GM19468 (cell line): ENCODE results near the gene HOXD13.

Experiments used
- ATAC-seq: cut with Tn5 transposase; IDR thresholded peaks from one replicate; pipeline ENCODE4 v1.9.1; 2021; ENCODE audit warnings: mild to moderate bottlenecking, moderate library complexity, moderate number of reproducible peaks; ENCODE audit not compliant: unreplicated experiment; ENCODE audit errors: extremely low read depth

HOXD13 gene

GRCh38 chr2:176104316-176105077 lies 12.0 kb downstream of the HOXD13 start:
- ATAC-seq, result no peak

- ATAC-seq, result no peak
Observed at GRCh38 chr2:176105078-176105729, 12.7 kb downstream of the HOXD13 start.

DNA sequence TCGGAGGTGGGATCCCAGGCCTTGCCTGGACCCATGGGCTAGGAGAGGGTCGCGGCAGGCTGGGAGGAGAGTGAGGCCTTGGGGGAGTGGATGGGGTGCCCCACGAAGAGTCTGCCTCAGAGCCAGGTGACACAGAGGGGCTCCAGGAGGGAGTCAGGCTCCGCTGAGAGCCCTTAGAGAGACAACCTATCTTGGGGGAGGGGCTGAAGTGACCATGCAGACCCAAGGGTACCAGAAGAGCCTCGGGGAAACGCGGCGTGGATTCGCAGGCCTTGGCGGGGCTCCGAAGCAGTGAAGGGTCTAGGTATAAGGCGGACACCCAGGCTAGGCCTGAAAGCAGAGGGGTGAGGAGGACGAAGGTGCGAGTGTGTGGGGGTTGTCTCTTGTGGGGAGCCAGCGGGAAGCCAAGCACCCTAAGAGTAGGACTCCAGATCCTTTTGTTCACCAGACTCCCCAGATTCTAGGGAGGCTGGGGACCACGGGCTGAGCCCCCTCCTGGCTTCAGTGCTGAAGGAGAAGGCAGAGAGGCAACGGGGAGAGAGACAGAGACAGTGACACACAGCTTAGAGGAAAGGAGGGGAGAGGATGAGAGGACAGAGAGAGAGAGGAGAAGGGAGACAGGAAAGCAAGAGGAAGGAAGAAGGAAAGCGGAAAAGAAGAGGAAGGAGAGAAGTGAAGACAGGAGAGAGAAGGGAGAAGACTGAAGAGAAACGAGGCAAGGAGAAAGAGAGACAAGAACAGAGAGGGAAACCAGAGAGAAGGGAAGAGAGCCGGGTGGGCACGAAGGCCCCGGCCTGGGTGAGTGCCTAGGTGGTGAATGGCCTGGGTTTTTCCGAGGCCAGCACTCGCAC lies 13.4 kb downstream of the HOXD13 start:
- ATAC-seq, result no peak

DNA sequence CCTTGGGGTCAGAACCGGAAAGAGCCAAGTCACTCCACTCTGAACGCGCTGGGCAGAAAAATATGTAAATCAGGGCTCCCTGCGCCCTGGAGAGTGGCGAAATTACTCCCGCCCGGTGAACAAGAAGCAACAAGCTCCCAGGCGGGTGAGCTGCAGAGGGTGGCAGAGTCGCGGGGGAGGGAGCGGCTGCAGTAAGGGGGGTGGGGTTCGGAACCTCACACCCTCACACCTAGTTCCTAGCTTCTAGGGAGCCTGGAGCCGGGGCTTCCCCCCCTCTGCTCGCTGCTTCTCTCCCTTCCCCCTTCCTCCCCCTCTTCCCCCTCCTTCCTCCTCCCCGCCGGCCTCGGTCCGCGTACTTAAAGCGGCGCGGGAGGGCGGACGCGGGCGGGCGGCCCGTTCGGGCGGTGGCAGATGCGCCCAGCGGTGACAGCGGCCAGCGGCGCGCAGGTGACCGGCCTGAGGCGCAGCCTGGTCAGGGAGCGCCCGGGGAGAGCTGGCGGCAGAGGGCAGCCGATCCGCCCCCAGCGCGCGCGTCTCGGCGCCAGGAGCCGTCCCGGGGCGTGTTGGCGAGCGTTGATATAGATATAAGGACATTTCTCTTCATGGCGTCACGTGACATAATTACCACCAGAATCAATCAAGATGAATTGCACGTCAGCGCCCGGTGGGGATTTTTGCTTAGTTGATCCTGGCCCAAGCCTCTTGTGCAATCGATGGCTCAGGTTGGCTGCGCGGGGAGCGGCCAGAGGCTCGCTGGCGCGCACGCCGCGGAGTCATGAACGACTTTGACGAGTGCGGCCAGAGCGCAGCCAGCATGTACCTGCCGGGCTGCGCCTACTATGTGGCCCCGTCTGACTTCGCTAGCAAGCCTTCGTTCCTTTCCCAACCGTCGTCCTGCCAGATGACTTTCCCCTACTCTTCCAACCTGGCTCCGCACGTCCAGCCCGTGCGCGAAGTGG lies 14.3 kb downstream of the HOXD13 start, which contains the start of gene HOXD11:
TSS of gene HOXD11 (plus strand) at position 700 of the 959 bp plus-strand sequence. CDS start at position 776, 76 bp downstream.
- no peak for ATAC-seq

DNA sequence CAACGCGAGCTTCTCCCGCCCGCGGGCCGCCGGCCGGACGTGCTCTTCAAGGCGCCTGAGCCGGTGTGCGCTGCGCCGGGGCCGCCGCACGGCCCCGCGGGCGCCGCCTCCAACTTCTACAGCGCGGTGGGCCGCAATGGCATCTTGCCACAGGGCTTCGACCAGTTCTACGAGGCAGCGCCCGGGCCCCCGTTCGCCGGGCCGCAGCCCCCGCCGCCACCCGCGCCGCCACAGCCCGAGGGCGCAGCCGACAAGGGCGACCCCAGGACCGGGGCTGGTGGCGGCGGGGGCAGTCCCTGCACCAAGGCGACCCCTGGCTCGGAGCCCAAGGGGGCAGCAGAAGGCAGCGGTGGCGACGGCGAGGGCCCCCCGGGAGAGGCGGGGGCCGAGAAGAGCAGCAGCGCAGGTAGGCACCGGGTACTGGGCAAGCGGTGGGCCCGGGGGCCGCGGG lies 15.2 kb downstream of the HOXD13 start:
- no peak for ATAC-seq

GRCh38 chr2:176109192-176109901 lies 16.8 kb downstream of the HOXD13 start:
- ATAC-seq, result no peak

- no peak for ATAC-seq
Observed at GRCh38 chr2:176109946-176110345, 17.4 kb downstream of the HOXD13 start.

GRCh38 chr2:176110415-176111308 lies 18.1 kb downstream of the HOXD13 start:
- no peak for ATAC-seq

DNA sequence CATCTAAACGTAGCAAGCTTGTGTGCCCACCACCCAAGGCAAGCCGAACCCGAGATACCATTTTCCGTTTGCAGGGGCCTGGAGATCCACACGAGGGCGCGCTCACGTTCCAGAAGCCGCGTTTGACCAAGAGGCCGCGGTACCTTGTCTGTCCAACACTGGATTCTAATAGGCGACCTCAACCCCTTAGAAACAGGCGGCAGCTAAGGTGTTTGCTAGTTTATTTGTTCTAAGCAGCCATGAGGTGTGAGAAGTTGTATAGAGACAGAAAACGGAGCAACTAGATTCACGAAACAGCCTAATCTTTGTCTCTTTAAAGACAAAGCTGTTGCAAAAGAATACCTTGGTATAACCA lies 18.8 kb downstream of the HOXD13 start:
- ATAC-seq, result no peak

DNA sequence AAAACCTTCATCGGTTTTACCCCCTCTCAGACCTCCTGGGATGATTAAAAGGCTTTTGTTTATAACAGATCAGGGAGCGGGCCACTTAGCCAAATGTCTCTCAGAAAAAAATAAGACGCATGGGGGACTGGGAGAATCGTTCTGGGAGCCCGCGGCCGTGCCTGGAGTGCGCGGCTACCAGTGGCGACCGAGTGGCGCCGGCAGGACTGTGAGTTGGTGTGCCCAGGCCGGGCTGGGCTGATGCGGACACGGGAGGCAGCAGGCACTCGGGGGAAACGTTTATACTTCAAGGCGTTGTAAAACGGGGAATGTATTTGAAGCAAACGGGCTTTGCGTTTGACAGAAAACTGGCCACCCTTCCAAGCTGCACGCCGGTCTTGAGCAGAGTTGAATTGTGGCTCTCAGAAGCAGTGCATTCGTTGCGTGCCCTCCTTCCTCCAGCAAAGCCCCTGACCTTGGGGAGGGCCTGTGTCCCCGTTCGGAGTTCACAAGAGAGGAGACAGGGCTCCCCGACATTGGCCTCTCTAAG lies 19.4 kb downstream of the HOXD13 start:
- ATAC-seq, result no peak

GRCh38 chr2:176112375-176113302 lies 20.1 kb downstream of the HOXD13 start:
- ATAC-seq, result no peak

DNA sequence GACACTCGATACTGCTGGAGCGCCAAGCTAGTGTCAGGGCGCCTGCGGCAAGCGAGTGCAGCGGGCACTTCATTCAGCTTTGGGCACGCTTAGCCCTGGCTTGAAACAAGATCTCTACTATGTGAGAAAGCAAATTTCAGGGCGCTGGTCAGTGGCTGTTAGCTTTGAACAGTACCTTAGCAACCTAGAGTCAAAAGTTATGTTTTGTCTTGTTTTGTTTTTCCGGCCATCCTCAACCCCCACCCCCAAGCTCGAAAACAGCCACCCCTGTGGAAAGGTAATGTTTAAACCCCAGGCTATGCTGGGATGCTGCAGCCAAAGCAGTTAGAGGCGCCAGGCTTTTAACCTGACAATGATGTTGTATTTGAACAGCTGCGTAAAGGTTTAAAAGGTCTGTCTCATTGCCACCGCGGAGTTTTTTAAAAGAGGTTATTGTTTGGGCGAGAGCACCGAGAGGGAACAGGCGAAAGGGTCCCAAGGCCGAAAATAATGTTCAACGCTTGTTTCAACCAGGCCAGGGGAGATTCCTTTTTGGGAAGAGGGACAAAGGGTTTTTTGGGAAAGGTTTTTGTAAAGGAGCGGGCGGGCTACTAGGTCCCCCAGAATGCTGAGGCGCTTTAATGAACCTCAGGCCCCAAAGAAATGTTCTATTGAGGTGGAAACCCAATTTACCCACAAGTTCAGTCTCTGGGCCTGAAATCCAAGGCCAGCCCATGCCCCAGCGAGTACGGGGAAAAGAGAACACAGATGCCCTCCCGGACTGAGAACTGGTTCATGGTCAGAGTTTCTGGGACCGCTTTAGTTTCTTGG lies 21.8 kb downstream of the HOXD13 start:
- no peak for ATAC-seq

DNA sequence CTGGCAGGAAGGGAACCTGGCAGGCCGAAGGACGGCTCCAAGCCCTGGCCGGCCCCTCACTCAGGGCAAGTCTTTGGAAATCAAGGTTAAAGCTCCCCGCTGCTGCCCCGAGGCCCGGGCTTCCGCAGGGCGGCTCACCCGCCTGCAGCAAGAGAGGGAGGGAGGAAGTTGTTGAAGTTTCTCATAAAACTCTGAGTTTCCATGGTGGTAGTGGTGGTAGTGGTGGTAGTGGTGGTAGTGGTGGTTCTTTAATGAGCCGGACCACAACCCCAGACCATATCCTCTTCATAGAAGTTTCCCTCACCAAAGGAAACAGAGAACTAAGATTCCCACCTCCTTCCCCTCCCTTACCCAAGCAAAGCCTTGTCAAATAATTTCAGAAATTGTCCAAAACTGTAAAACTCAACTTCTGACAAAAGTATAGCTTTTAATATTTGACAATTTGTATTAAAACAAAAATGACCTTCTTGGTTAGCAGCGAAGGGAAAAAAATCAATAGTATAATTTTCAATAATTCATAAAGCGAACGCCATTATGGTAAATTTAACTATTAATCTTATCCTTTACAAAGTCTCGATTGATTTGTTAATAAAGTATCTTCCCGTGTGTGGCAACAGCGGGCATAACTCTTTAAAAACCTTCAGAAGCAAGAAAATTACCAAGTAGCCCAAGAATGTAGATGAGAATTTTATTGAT lies 22.6 kb downstream of the HOXD13 start:
- no peak for ATAC-seq

GRCh38 chr2:176115883-176116813 lies 23.6 kb downstream of the HOXD13 start, which contains the start of gene HOXD10:
TSS of gene HOXD10 (plus strand) at chr2:176116778. CDS start at chr2:176116834, 56 bp downstream.
- ATAC-seq, result no peak
